Adrenal gland (tissue), 5 donors: ENCODE data around the gene CYBC1.

Source experiments
- POLR2A ChIP-seq, 2 donors: fragments of 450-650 bp; IDR thresholded peaks; one replicate each; pipeline ENCODE4 v1.6.1; 2017; ENCODE audit warnings: antibody characterized with exemption in 2 of 2, mild to moderate bottlenecking in 2 of 2, moderate library complexity in 1 of 2
- TF ChIP-seq, protein P1 (sequence below), 6 experiments: fragments of 450-650 bp in 4 of 6; fragments of 200-600 bp in 2 of 6; sonication (generic) in 1 of 6; IDR thresholded peaks; 1 replicate in 5 of 6; 2 replicates in 1 of 6; pipeline versions ENCODE4 v1.5.1 to v1.8.0; 2016 to 2021; ENCODE audit warnings: antibody characterized with exemption in 6 of 6, mild to moderate bottlenecking in 2 of 6, moderate library complexity in 1 of 6
- donor health status: DM: no; HTN: no; CAD: no.

DNA sequence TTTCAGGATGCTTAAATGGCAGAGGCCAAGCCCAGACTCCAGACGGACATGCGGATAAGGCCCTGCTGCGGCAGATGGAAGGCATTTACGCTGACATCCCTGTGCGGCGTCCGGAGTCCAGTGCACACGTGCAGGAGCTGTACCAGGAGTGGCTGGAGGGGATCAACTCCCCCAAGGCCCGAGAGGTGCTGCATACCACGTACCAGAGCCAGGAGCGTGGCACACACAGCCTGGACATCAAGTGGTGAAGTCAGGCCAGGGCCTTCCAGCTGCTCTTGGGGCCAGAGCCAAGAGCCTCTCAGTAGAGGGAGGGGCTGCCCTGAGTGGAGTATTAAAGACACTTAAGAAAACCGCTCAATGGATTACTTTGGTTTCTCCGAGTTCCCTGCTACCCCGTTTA lies 37.4 kb upstream of the CYBC1 start:
- TF ChIP-seq, protein P1, sequence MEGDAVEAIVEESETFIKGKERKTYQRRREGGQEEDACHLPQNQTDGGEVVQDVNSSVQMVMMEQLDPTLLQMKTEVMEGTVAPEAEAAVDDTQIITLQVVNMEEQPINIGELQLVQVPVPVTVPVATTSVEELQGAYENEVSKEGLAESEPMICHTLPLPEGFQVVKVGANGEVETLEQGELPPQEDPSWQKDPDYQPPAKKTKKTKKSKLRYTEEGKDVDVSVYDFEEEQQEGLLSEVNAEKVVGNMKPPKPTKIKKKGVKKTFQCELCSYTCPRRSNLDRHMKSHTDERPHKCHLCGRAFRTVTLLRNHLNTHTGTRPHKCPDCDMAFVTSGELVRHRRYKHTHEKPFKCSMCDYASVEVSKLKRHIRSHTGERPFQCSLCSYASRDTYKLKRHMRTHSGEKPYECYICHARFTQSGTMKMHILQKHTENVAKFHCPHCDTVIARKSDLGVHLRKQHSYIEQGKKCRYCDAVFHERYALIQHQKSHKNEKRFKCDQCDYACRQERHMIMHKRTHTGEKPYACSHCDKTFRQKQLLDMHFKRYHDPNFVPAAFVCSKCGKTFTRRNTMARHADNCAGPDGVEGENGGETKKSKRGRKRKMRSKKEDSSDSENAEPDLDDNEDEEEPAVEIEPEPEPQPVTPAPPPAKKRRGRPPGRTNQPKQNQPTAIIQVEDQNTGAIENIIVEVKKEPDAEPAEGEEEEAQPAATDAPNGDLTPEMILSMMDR (IDR thresholded peaks at IDR 0.05): no peak
- no peak for TF ChIP-seq POLR2A (IDR thresholded peaks at IDR 0.05)
